ENCODE results near the gene RASA3. TPM values are rescaled to one million over a fixed set of nuclear protein-coding genes. Genes with fewer than 3 reads are reported as not detected.
"Not testable (repeated sequence)": the region's sequence is repeated elsewhere in the genome, so short reads cannot be mapped to it uniquely, and the experiment has no call there.

Gene RASA3, protein sequence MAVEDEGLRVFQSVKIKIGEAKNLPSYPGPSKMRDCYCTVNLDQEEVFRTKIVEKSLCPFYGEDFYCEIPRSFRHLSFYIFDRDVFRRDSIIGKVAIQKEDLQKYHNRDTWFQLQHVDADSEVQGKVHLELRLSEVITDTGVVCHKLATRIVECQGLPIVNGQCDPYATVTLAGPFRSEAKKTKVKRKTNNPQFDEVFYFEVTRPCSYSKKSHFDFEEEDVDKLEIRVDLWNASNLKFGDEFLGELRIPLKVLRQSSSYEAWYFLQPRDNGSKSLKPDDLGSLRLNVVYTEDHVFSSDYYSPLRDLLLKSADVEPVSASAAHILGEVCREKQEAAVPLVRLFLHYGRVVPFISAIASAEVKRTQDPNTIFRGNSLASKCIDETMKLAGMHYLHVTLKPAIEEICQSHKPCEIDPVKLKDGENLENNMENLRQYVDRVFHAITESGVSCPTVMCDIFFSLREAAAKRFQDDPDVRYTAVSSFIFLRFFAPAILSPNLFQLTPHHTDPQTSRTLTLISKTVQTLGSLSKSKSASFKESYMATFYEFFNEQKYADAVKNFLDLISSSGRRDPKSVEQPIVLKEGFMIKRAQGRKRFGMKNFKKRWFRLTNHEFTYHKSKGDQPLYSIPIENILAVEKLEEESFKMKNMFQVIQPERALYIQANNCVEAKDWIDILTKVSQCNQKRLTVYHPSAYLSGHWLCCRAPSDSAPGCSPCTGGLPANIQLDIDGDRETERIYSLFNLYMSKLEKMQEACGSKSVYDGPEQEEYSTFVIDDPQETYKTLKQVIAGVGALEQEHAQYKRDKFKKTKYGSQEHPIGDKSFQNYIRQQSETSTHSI
- total RNA-seq: 17.3 TPM
- long read RNA-seq, full-length matches to known transcripts: 26 of 47 reads
- long read RNA-seq, partial matches to known transcripts: 11 of 47 reads
- long read RNA-seq, other reads (novel, unspliced or antisense): 10 of 47 reads

DNA sequence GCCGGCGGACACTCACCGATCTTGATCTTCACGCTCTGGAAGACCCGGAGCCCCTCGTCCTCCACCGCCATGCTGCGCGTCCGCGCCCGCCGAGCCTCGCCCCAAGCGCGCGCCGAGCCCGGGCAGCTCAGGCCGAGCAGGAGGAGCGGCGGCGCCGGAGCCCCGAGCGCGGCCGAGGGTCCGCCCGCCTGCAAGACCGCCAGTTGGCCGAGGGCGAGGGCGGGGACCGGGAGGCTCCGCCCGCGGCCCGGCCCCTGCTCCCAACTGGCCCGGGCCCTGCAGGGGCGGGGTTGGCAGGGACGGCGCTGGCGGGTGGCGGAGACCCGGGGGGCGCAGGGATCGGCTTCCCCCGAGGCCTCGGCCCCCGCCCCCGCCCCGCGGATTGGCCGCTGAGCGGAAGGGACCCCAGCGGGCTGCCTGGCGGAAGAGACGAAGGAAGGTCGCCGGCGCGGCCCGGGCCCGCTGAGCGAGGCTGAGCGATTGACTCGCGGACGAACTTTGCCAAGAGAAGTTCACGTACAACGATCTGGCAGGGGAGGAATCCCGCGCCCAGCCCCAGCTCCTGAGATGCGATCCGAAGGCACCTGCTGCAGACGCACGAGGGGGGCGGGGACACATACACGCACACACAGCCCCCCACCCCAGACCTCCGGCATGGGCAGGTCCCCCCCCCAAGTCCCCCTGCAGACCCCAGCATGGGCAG is at the start of gene RASA3:
Gene RASA3 (minus strand): TSS at position 205 of the 703 bp plus-strand sequence. CDS start 134 bp downstream, at position 71.
- Histone ChIP-seq H3K9me3 (no peaks in the 10 kb centered on the region), H3K27ac (peak within 1 kb of the TSS; percentile 81), H3K27me3 (no peaks in the 10 kb centered on the region), H3K36me3 (no peaks in the 10 kb centered on the region), H3K4me1 (peaks cover 32% of the 10 kb centered on the region), H3K4me3 (peak within 1 kb of the TSS; percentile 83)
- intact Hi-C loops (cut with DNase I): no loop called here
- DNase-seq (peak; percentile 86), ATAC-seq (peak; percentile 87)
- TF ChIP-seq, protein P1, sequence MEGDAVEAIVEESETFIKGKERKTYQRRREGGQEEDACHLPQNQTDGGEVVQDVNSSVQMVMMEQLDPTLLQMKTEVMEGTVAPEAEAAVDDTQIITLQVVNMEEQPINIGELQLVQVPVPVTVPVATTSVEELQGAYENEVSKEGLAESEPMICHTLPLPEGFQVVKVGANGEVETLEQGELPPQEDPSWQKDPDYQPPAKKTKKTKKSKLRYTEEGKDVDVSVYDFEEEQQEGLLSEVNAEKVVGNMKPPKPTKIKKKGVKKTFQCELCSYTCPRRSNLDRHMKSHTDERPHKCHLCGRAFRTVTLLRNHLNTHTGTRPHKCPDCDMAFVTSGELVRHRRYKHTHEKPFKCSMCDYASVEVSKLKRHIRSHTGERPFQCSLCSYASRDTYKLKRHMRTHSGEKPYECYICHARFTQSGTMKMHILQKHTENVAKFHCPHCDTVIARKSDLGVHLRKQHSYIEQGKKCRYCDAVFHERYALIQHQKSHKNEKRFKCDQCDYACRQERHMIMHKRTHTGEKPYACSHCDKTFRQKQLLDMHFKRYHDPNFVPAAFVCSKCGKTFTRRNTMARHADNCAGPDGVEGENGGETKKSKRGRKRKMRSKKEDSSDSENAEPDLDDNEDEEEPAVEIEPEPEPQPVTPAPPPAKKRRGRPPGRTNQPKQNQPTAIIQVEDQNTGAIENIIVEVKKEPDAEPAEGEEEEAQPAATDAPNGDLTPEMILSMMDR (IDR thresholded peaks at IDR 0.05): no peak

DNA sequence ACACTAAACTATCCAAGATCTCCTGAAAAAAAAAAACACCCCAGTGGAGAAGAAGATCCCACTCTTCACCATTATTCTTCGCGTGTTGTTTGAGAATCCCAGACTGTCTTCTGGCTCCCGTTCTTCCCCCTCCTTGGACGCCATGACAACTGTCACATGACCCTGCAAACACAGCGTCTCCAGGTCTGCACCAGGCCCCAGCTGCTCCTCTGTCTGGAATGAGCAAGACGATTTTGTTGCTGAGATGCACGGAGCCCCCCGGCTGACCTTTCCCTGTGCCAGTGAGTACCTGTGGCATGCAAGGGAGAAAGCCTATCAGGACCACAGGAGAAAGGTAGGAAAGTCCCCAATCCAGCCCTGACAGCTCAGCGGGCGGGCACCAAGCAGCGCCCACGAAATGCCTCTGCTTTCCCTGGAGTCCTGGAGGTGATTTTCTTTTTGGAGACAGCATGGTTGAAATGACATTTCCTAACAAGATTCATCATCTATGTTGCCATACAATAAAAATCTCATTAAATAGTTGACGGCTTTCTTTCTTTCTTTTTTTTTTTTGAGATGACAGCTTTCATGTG is 46.8 kb upstream of the RASA3 start, which contains the start of gene CFAP97D2:
Gene CFAP97D2 (plus strand): TSS at position 171 of the 572 bp plus-strand sequence. CDS start 74 bp downstream, at position 245.
- DNase-seq: peak; percentile 42
- no peak within 1 kb of the TSS for H3K4me3 ChIP-seq
- H3K36me3 ChIP-seq: no peaks in the 10 kb centered on the region
- H3K4me1 ChIP-seq: no peaks in the 10 kb centered on the region
- no peak within 1 kb of the TSS for H3K27ac ChIP-seq
- intact Hi-C loops (cut with DNase I): no loop called here
- no peaks in the 10 kb centered on the region for H3K9me3 ChIP-seq
- no peak for ATAC-seq
- TF ChIP-seq, protein P1 (IDR thresholded peaks at IDR 0.05): no peak
- no peaks in the 10 kb centered on the region for H3K27me3 ChIP-seq

DNA sequence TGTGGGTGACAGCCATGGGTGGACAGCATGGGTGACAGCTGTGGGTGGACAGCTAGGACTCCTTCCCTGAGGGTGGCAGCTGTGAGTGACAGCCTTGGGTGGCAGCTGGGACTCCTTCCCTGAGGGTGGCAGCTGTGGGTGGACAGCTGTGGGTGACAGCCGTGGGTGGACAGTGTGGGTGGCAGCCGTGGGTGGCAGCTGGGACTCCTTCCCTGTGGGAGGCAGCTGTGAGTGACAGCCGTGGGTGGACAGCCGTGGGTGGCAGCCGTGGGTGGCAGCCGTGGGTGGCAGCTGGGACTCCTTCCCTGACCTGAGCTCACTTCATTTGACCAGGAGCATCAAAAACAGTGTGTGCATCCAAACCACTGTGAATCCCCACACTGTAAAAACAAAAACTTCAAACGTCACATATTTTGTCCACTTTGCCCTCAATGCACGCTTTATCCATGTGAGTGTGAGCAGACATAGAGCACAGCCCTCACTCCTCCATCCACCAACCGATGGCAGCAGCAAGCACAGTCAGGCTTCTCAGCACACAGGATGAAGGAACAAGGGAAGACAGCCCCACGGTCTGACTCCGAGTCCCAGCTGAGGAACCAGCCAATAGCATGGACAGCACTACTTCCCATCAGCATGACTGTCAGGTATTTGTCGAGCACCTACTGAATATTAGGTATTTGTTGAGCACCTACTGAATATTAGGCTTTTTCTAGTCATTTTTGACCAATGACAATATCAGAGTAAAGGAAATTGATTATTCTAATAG is 45.0 kb upstream of the RASA3 start:
- H3K36me3 ChIP-seq: no peaks in the 10 kb centered on the region
- H3K4me1 ChIP-seq: no peaks in the 10 kb centered on the region
- H3K9me3 ChIP-seq: peaks cover 11% of the 10 kb centered on the region
- no peaks in the 10 kb centered on the region for H3K27me3 ChIP-seq
- H3K27ac ChIP-seq: no peak overlapping the region
- DNase-seq (no peak), ATAC-seq (no peak)
- H3K4me3 ChIP-seq: no peak overlapping the region
- intact Hi-C loops (cut with DNase I): no loop called here
- TF ChIP-seq, protein P1 (IDR thresholded peaks at IDR 0.05): no peak

DNA sequence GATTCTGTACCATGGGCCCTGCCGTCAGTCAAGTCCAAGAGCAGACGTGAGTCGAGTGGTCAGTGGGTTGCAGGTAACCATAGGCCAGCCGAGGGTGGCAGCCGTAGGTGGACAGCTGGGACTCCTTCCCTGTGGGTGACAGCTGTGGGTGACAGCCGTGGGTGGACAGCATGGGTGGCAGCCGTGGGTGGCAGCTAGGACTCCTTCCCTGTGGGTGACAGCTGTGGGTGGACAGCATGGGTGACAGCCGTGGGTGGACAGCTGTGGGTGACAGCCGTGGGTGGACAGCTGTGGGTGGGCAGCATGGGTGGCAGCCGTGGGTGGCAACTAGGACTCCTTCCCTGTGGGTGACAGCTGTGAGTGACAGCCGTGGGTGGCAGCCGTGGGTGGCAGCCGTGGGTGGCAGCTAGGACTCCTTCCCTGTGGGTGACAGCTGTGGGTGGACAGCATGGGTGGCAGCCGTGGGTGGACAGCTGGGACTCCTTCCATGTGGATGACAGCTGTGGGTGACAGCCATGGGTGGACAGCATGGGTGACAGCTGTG is 44.0 kb upstream of the RASA3 start:
- H3K27me3 ChIP-seq; H3K4me1 ChIP-seq; H3K36me3 ChIP-seq; intact Hi-C loops (cut with DNase I); H3K4me3 ChIP-seq; H3K27ac ChIP-seq; ATAC-seq: not testable (repeated sequence)
- peak; percentile 39 for DNase-seq
- peaks cover 11% of the 10 kb centered on the region for H3K9me3 ChIP-seq

DNA sequence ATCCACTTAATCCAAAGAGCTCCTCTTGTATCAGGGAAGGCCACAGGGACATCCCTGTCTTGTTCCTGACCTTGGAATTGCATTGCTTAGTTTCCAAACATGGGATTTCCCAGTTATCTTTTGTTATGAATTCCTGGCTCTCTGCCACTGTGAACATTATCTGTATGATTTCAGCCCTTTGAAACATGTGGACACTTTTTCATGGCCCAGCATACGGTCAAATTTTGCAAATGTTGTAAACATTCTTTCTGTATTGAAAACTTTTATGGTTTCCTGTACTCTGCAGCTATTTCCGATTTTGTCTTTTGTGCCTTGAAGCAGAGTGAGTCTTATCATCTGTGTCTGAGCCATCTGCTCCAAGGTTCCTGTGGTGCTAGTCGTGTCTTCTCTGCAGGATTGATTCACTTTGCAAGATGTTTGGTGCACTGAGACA is 42.1 kb upstream of the RASA3 start:
- DNase-seq: no peak
- H3K4me1 ChIP-seq: no peaks in the 10 kb centered on the region
- intact Hi-C loops (cut with DNase I): no loop called here
- no peaks in the 10 kb centered on the region for H3K36me3 ChIP-seq
- H3K4me3 ChIP-seq: no peak overlapping the region
- peak; percentile 23 for ATAC-seq
- peaks cover 11% of the 10 kb centered on the region for H3K9me3 ChIP-seq
- no peaks in the 10 kb centered on the region for H3K27me3 ChIP-seq
- TF ChIP-seq, protein P1 (IDR thresholded peaks at IDR 0.05): no peak
- no peak overlapping the region for H3K27ac ChIP-seq

Data from upper lobe of right lung (tissue), 1 donor.